HepG2 (cell line): Measurements from ENCODE around the gene CCNB1. TPM values are rescaled to one million over a fixed set of nuclear protein-coding genes. Genes with fewer than 3 reads are reported as not detected.

Experiments
- BHLHE40 ChIP-seq: IDR thresholded peaks from 2 replicates; pipeline ENCODE4 v1.6.1; 2011; ENCODE audit warnings: low read length, improper control_type of control experiment
- CBX1 ChIP-seq: IDR thresholded peaks from one replicate; pipeline ENCODE4 v1.6.1; 2016; ENCODE audit warnings: antibody characterized with exemption, low read depth
- CEBPG ChIP-seq: IDR thresholded peaks from 2 replicates; pipeline ENCODE4 v1.6.1; 2016
- ELF1 ChIP-seq: sonication (generic); formaldehyde crosslinking; IDR thresholded peaks from 2 replicates; pipeline ENCODE4 v1.4.0; 2020; ENCODE audit warnings: missing genetic modification reagents
- ESRRA ChIP-seq: sonication (generic); formaldehyde crosslinking; IDR thresholded peaks from 2 replicates; pipeline ENCODE4 v1.5.1; 2020; ENCODE audit warnings: mild to moderate bottlenecking, low read depth, missing genetic modification reagents
- FOXK1 ChIP-seq: sonication (generic); formaldehyde crosslinking; IDR thresholded peaks from 2 replicates; pipeline ENCODE4 v1.4.0; 2020; ENCODE audit warnings: low read depth, missing genetic modification reagents, borderline replicate concordance
- HDAC1 ChIP-seq: sonication (generic); formaldehyde crosslinking; IDR thresholded peaks from 2 replicates; pipeline ENCODE4 v1.5.1; 2020; ENCODE audit warnings: mild to moderate bottlenecking, missing genetic modification reagents
- IKZF1 ChIP-seq: fragments of 450-650 bp; IDR thresholded peaks from 2 replicates; pipeline ENCODE4 v1.7.1; 2016
- MBD4 ChIP-seq: IDR thresholded peaks from 2 replicates; pipeline ENCODE4 v1.6.1; 2012; ENCODE audit warnings: low read length, inconsistent platforms, borderline replicate concordance
- MEF2D ChIP-seq: sonication (generic); formaldehyde crosslinking; IDR thresholded peaks from 2 replicates; pipeline ENCODE4 v1.5.1; 2020; ENCODE audit warnings: mild to moderate bottlenecking, missing genetic modification reagents
- MTF1 ChIP-seq: sonication (generic); formaldehyde crosslinking; IDR thresholded peaks from 2 replicates; pipeline ENCODE4 v1.5.0; 2020; ENCODE audit warnings: missing genetic modification reagents
- PTBP1 ChIP-seq: fragments of 200-400 bp; formaldehyde crosslinking; IDR thresholded peaks from 2 replicates; pipeline ENCODE4 v1.6.1; 2018; ENCODE audit warnings: low read length, low read depth; ENCODE audit not compliant: poor library complexity, severe bottlenecking
- RELA ChIP-seq: sonication (generic); formaldehyde crosslinking; IDR thresholded peaks from 2 replicates; pipeline ENCODE4 v1.4.0; 2020; ENCODE audit warnings: missing genetic modification reagents
- RFX1 ChIP-seq: fragments of 450-650 bp; IDR thresholded peaks from 2 replicates; pipeline ENCODE4 v1.6.1; 2017
- SOX5 ChIP-seq: IDR thresholded peaks from 2 replicates; pipeline ENCODE4 v1.6.1; 2016; ENCODE audit warnings: borderline replicate concordance
- ZFP82 ChIP-seq: sonication (generic); formaldehyde crosslinking; IDR thresholded peaks from 2 replicates; pipeline ENCODE4 v1.5.1; 2020; ENCODE audit warnings: mild to moderate bottlenecking, missing genetic modification reagents, borderline replicate concordance
- ZMYM2 ChIP-seq: sonication (generic); formaldehyde crosslinking; IDR thresholded peaks from 2 replicates; pipeline ENCODE4 v1.8.0; 2022; ENCODE audit warnings: mild to moderate bottlenecking, missing genetic modification reagents
- ZNF17 ChIP-seq: sonication (generic); formaldehyde crosslinking; IDR thresholded peaks from 2 replicates; pipeline ENCODE4 v1.5.0; 2020; ENCODE audit warnings: mild to moderate bottlenecking, missing genetic modification reagents
- ZNF672 ChIP-seq: sonication (generic); formaldehyde crosslinking; IDR thresholded peaks from 2 replicates; pipeline ENCODE4 v1.8.1; 2022; ENCODE audit warnings: missing genetic modification reagents
- ZNF747 ChIP-seq: sonication (generic); formaldehyde crosslinking; IDR thresholded peaks from 2 replicates; pipeline ENCODE4 v1.8.1; 2023; ENCODE audit warnings: missing genetic modification reagents, mild to moderate bottlenecking, borderline replicate concordance
- ZNF850 ChIP-seq: sonication (generic); formaldehyde crosslinking; conservative IDR thresholded peaks from 2 replicates; pipeline ENCODE4 v1.9.0; 2021; ENCODE audit warnings: mild to moderate bottlenecking, missing genetic modification reagents
- ZSCAN9 ChIP-seq: IDR thresholded peaks from 2 replicates; pipeline ENCODE4 v1.6.1; 2016; ENCODE audit warnings: borderline replicate concordance
- polyA plus RNA-seq, 8 experiments: library from polyadenylated mRNA; depleted of rRNA in 3 of 8; stranded (reverse) in 7 of 8; unstranded in 1 of 8; fragments of >200 nt; fragmentation: Illumina TruSeq in 4 of 8; extraction: Trizol in 4 of 8; gene quantifications; 2 replicates each; pipeline versions ENCODE4 v1.2.1 to v1.2.3, GENCODE V29; 2011 to 2016; ENCODE audit warnings: low read depth in 4 of 8, missing spikeins in 1 of 8, mixed read lengths in 1 of 8; ENCODE audit not compliant: insufficient read depth in 1 of 8
- total RNA-seq, 5 experiments: library from RNA; depleted of rRNA; stranded (reverse); fragments of >200 nt; fragmentation: Illumina TruSeq; extraction: Trizol; gene quantifications; 2 replicates each; pipeline ENCODE4 v1.2.3, GENCODE V29; 2016; ENCODE audit warnings: low read depth in 1 of 5
- TF ChIP-seq, protein P1 (sequence below): sonication (generic); formaldehyde crosslinking; IDR thresholded peaks from 2 replicates; pipeline ENCODE4 v1.5.1; 2020; ENCODE audit warnings: mild to moderate bottlenecking, missing genetic modification reagents
- TF ChIP-seq, protein P2 (sequence below): sonication (generic); formaldehyde crosslinking; IDR thresholded peaks from 2 replicates; pipeline ENCODE4 v1.5.1; 2020; ENCODE audit warnings: missing genetic modification reagents, mild to moderate bottlenecking, borderline replicate concordance
- TF ChIP-seq, protein P3 (sequence below), 2 experiments: fragments of 450-650 bp in 1 of 2; sonication (generic) in 1 of 2; formaldehyde crosslinking; IDR thresholded peaks; 2 replicates each; pipeline versions ENCODE4 v1.5.0 to v1.8.0; 2020 to 2022; ENCODE audit warnings: mild to moderate bottlenecking in 1 of 2, missing genetic modification reagents in 1 of 2
- TF ChIP-seq, protein P4 (sequence below): sonication (generic); formaldehyde crosslinking; IDR thresholded peaks from 2 replicates; pipeline ENCODE4 v1.4.0; 2020; ENCODE audit warnings: mild to moderate bottlenecking, missing genetic modification reagents

CCNB1 gene
- total and polyA plus RNA-seq, 2 of the 13 experiments (the other 11 are each of a cell fraction or from before 2014, with no cell fraction given) = 82.3 to 316 TPM

DNA sequence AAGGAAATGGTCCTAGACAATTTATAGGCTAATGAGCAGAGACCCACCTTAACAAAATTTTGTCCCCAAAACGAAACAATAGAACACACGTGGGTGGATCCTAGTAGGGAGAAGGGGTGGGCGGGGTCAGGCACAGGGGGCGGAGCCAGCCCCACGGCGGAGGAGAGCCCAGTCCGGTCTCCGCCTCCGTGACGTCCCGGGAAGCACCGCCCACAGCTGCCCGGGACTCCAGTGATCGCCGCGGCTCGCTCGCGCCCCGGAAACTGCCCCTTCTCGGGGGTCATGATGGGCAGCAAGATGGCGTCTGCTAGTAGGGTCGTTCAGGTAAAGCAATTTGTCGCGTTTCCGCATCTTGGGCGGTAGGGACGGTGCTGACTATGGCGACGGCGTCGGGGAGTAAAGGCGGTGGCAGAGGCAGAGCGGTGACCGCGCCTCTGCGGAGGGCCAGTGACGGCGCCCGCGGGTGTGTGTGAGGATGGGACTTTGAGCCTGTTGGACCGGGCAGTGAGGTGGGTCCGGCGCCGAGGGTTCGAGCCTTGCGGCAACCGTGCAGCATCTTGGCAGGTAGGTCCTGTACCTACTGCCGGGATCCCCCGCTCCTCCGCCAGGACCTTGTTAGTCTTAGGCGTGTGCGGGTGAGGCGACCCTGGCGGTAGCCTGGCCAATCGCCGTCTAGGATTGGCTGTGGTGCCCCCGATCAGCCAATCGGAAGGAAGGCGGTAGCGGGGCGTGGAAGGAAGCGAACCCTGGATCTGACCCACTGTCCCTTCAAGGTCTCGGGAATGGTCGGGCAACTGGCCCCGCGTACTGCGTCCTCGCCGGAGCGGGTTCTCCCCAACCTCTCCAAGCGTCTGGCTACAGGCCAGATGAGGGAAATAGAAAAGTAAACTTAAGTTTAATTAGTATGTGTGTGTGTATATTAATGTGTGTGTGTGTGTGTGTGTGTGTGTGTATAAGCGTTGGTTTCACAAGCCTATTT is 50.9 kb downstream of the CCNB1 start (continued):
- peak; percentile 72 for TF ChIP-seq ELF1 (CRISPR knock-in tag)
- TF ChIP-seq ZFP82 = no peak
- no peak for TF ChIP-seq IKZF1
- TF ChIP-seq CEBPG (CRISPR knock-in tag) = no peak
- TF ChIP-seq MTF1 (CRISPR knock-in tag) = no peak
- peak; percentile 92; the same call in 1 of the 2 replicates for TF ChIP-seq ESRRA (CRISPR knock-in tag)
- TF ChIP-seq SOX5 (CRISPR knock-in tag) = no peak; the same call in none of the 2 replicates
- TF ChIP-seq, protein P1, sequence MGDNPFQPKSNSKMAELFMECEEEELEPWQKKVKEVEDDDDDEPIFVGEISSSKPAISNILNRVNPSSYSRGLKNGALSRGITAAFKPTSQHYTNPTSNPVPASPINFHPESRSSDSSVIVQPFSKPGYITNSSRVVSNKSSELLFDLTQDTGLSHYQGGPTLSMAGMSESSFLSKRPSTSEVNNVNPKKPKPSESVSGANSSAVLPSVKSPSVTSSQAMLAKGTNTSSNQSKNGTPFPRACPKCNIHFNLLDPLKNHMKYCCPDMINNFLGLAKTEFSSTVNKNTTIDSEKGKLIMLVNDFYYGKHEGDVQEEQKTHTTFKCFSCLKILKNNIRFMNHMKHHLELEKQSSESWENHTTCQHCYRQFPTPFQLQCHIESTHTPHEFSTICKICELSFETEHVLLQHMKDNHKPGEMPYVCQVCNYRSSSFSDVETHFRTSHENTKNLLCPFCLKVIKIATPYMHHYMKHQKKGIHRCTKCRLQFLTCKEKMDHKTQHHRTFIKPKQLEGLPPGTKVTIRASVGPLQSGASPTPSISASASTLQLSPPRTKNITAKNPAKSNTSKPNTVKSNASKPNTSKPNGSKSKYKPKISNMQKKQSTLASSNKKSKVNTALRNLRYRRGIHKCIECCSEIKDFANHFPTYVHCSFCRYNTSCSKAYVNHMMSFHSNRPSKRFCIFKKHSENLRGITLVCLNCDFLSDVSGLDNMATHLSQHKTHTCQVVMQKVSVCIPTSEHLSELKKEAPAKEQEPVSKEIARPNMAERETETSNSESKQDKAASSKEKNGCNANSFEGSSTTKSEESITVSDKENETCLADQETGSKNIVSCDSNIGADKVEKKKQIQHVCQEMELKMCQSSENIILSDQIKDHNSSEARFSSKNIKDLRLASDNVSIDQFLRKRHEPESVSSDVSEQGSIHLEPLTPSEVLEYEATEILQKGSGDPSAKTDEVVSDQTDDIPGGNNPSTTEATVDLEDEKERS = peak; percentile 60; the same call in 1 of the 2 replicates
- TF ChIP-seq ZMYM2 (CRISPR knock-in tag) = no peak
- TF ChIP-seq FOXK1 (CRISPR knock-in tag) = peak; percentile 74; the same call in 1 of the 2 replicates
- TF ChIP-seq ZNF17 (CRISPR knock-in tag) = no peak
- peak; percentile 64 for TF ChIP-seq ZSCAN9 (CRISPR knock-in tag)
- TF ChIP-seq, protein P2, sequence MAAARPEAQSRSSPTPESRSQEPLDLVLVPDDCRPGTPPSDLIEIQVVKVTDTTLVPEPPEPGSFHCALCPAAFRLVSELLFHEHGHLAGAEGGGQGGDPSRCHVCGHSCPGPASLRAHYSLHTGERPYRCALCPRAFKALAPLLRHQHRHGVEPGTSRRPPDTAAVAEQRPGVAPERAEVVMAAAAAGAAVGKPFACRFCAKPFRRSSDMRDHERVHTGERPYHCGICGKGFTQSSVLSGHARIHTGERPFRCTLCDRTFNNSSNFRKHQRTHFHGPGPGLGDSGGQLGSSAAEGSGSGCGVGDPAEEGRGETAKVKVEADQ (CRISPR knock-in tag) = peak; percentile 94
- TF ChIP-seq BHLHE40 = no peak
- peak; percentile 65; the same call in 1 of the 2 replicates for TF ChIP-seq ZNF747
- TF ChIP-seq, protein P3, sequence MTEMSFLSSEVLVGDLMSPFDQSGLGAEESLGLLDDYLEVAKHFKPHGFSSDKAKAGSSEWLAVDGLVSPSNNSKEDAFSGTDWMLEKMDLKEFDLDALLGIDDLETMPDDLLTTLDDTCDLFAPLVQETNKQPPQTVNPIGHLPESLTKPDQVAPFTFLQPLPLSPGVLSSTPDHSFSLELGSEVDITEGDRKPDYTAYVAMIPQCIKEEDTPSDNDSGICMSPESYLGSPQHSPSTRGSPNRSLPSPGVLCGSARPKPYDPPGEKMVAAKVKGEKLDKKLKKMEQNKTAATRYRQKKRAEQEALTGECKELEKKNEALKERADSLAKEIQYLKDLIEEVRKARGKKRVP (CRISPR knock-in tag; IDR thresholded peaks at IDR 0.05) = no peak
- TF ChIP-seq PTBP1 = no peak
- 0 out of 2 replicates have a peak, but pooled peaks have one; percentile 39 for TF ChIP-seq ZNF850
- peak; percentile 72 for TF ChIP-seq CBX1
- no peak for TF ChIP-seq MBD4
- peak; percentile 92 for TF ChIP-seq HDAC1 (CRISPR knock-in tag)
- TF ChIP-seq, protein P4, sequence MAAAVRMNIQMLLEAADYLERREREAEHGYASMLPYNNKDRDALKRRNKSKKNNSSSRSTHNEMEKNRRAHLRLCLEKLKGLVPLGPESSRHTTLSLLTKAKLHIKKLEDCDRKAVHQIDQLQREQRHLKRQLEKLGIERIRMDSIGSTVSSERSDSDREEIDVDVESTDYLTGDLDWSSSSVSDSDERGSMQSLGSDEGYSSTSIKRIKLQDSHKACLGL (CRISPR knock-in tag) = peak; percentile 77
- no peak for TF ChIP-seq RELA (CRISPR knock-in tag)
- no peak for TF ChIP-seq ZNF672 (CRISPR knock-in tag)
- peak; percentile 50; the same call in 1 of the 2 replicates for TF ChIP-seq MEF2D
- TF ChIP-seq RFX1 = no peak
